Testis (tissue), 3 donors: ENCODE results near the gene C4BPA. TPM values are rescaled to one million over a fixed set of nuclear protein-coding genes. Genes with fewer than 3 reads are reported as not detected.

Experiments used
- DNase-seq: peaks from one replicate; pipeline ENCODE4 v3.0.0-alpha.2; 2019
- H3K27ac ChIP-seq, 2 donors: fragments of 200-600 bp; sonication (generic); one replicate each; pipeline ENCODE4 v1.5.1; 2019
- H3K27me3 ChIP-seq: fragments of 200-600 bp; sonication (generic); one replicate; pipeline ENCODE4 v1.5.1; 2019
- H3K36me3 ChIP-seq: fragments of 200-600 bp; sonication (generic); one replicate; pipeline ENCODE4 v1.5.1; 2017; ENCODE audit warnings: low read depth; ENCODE audit errors: missing control alignments
- H3K4me1 ChIP-seq: fragments of 200-600 bp; sonication (generic); one replicate; pipeline ENCODE4 v1.5.1; 2019
- H3K4me3 ChIP-seq, 2 donors: fragments of 200-600 bp; sonication (generic); one replicate each; pipeline ENCODE4 v1.5.1; 2017 to 2019
- H3K9me3 ChIP-seq: fragments of 200-600 bp; sonication (generic); one replicate; pipeline ENCODE4 v1.5.1; 2017
- CTCF ChIP-seq, 3 experiments: fragments of 450-650 bp in 2 of 3; fragments of 200-600 bp in 1 of 3; sonication (generic) in 1 of 3; IDR thresholded peaks; one replicate each; pipeline ENCODE4 v1.5.1; 2016 to 2019; ENCODE audit warnings: antibody characterized with exemption in 3 of 3, mild to moderate bottlenecking in 2 of 3, moderate library complexity in 1 of 3
- POLR2A ChIP-seq: fragments of 450-650 bp; IDR thresholded peaks from one replicate; pipeline ENCODE4 v1.6.1; 2017; ENCODE audit warnings: antibody characterized with exemption, mild to moderate bottlenecking, moderate library complexity
- WGBS, 2 donors: methylation state at CpG; one replicate each; pipeline ENCODE4 v1.1.5; 2018; 5-methylcytosine and 5-hydroxymethylcytosine counted together
- intact Hi-C: fragments of 100-400 bp; cut with DNase I; formaldehyde crosslinking; loops from one replicate; pipeline ENCODE4 v1.15.1; 2023; ENCODE audit warnings: low total_unique reads
- polyA plus RNA-seq: library from polyadenylated mRNA; stranded (reverse); fragments of 350-450 nt; fragmentation: Illumina TruSeq; extraction: RNeasy Lipid Tissue Mini Kit (QIAGEN cat#74804); gene quantifications from one replicate; pipeline ENCODE4 v1.2.3, GENCODE V29; 2014; ENCODE audit warnings: low read depth, low replicate concordance; ENCODE audit not compliant: insufficient read depth
- total RNA-seq, 2 donors: library from RNA; depleted of rRNA; stranded (reverse); fragments of >200 nt; gene quantifications; one replicate each; pipeline ENCODE4 v1.2.3, GENCODE V29; 2016

The C4BPA gene
- total and polyA plus RNA-seq, 3 donors from 2014 or later = 0.24 to 1.0 (median 0.43) TPM

- intact Hi-C loops = no loop called here
- Histone ChIP-seq H3K36me3 (no peaks in the 10 kb centered on the region), H3K4me3 (no peak overlapping the region), H3K4me1 (no peaks in the 10 kb centered on the region), H3K9me3 (no peaks in the 10 kb centered on the region), H3K27ac (no peak overlapping the region), H3K27me3 (no peaks in the 10 kb centered on the region)
- TF ChIP-seq CTCF (IDR thresholded peaks at IDR 0.05) (no peak), POLR2A (no peak)
- no peak for DNase-seq
- WGBS, 2 donors = 78 to 82% methylated on average over 5 of the region's 5 CpGs
Observed at GRCh38 chr1:207115269-207115668, 11.2 kb downstream of the C4BPA start.

- no peaks in the 10 kb centered on the region for H3K27me3 ChIP-seq
- no peak for DNase-seq
- intact Hi-C loops = no loop called here
- H3K27ac ChIP-seq = no peak overlapping the region
- TF ChIP-seq CTCF (IDR thresholded peaks at IDR 0.05) (no peak), POLR2A (no peak)
- H3K9me3 ChIP-seq = no peaks in the 10 kb centered on the region
- no peaks in the 10 kb centered on the region for H3K4me1 ChIP-seq
- H3K36me3 ChIP-seq = no peaks in the 10 kb centered on the region
- 88 to 91% methylated on average over 3 of the region's 3 CpGs for WGBS, 2 donors
- H3K4me3 ChIP-seq = no peak overlapping the region
Observed at GRCh38 chr1:207124389-207124788, 20.4 kb downstream of the C4BPA start.

GRCh38 chr1:207128336-207128921 is 24.4 kb downstream of the C4BPA start:
- intact Hi-C loops = no loop called here

DNA sequence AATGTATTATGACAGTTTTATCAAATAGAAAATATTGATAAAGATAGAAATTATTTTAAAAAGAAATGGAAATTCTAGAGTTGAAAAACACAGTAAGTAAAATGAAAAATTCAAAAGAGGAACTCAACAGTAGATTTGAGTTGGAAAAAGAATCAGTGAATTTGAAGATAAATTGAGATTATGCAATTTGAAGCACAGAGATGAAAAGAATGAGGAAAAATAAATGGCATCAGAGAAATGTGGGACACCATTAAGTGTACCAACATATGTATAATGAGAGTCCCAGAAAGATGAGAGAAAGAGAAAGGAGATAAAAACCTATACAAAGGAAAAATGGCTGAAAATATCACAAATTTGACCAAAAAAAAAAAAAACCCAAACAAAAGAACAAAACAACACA is 25.0 kb downstream of the C4BPA start:
- TF ChIP-seq POLR2A = no peak
- TF ChIP-seq CTCF (IDR thresholded peaks at IDR 0.05) = no peak
- H3K27ac ChIP-seq = no peak overlapping the region
- intact Hi-C loops = no loop called here
- H3K36me3 ChIP-seq = no peaks in the 10 kb centered on the region
- no peaks in the 10 kb centered on the region for H3K4me1 ChIP-seq
- no peaks in the 10 kb centered on the region for H3K9me3 ChIP-seq
- no peaks in the 10 kb centered on the region for H3K27me3 ChIP-seq
- DNase-seq = no peak
- no peak overlapping the region for H3K4me3 ChIP-seq

More at GRCh38 chr1:207128336-207128921, 24.4 kb downstream of the C4BPA start:
- Histone ChIP-seq H3K4me1 (no peaks in the 10 kb centered on the region), H3K9me3 (no peaks in the 10 kb centered on the region), H3K27me3 (no peaks in the 10 kb centered on the region), H3K36me3 (no peaks in the 10 kb centered on the region), H3K4me3 (no peak overlapping the region), H3K27ac (no peak overlapping the region)
- TF ChIP-seq POLR2A (no peak), CTCF (IDR thresholded peaks at IDR 0.05) (no peak)
- DNase-seq = no peak
